Spinal cord (tissue), 10 donors: ENCODE measurements around the gene SEL1L. TPM values are rescaled to one million over a fixed set of nuclear protein-coding genes. Genes with fewer than 3 reads are reported as not detected.

Experiments used
- DNase-seq, 6 donors: peaks; one replicate each; pipeline versions ENCODE4 v3.0.0 to v3.0.0-alpha.2; 2013 to 2015; ENCODE audit warnings: low spot score in 6 of 6, low read depth in 4 of 6
- H3K27ac ChIP-seq: one replicate; pipeline ENCODE4 v1.5.1; 2013; ENCODE audit warnings: low read depth, low read length, control low read depth
- H3K27me3 ChIP-seq: one replicate; pipeline ENCODE4 v1.6.1; 2013; ENCODE audit warnings: low read length; ENCODE audit not compliant: control insufficient read depth, insufficient read depth
- H3K36me3 ChIP-seq: one replicate; pipeline ENCODE4 v1.6.1; 2013; ENCODE audit warnings: low read length; ENCODE audit not compliant: control insufficient read depth, insufficient read depth
- H3K4me1 ChIP-seq: one replicate; pipeline ENCODE4 v1.6.1; 2013; ENCODE audit warnings: low read length; ENCODE audit not compliant: control insufficient read depth, insufficient read depth
- H3K4me3 ChIP-seq: one replicate; pipeline ENCODE4 v1.5.1; 2013; ENCODE audit warnings: low read depth, low read length, control low read depth
- H3K9me3 ChIP-seq: one replicate; pipeline ENCODE4 v1.6.1; 2013; ENCODE audit warnings: low read length; ENCODE audit not compliant: control insufficient read depth, insufficient read depth
- WGBS: methylation state at CpG from one replicate; pipeline ENCODE4 v1.1.5; 2013; ENCODE audit warnings: missing lambda C conversion rate; ENCODE audit not compliant: insufficient coverage; 5-methylcytosine and 5-hydroxymethylcytosine counted together
- polyA plus RNA-seq, 2 donors: library from polyadenylated mRNA; unstranded; fragments of 120-200 nt; gene quantifications; one replicate each; pipeline ENCODE4 v1.2.1, GENCODE V29; 2013; ENCODE audit not compliant: insufficient read length in 2 of 2
- total RNA-seq, 2 donors: library from RNA; depleted of rRNA in 1 of 2; stranded (reverse); fragments of 120-200 nt in 1 of 2; fragments of >200 nt in 1 of 2; gene quantifications; one replicate each; pipeline versions ENCODE4 v1.2.3 to v1.2.4, GENCODE V29; 2013 to 2014
- donor health status: healthy.

SEL1L gene
- total and polyA plus RNA-seq, 4 donors = 34.2 to 82.7 (median 48.7) TPM

- no peaks in the 10 kb centered on the region for H3K36me3 ChIP-seq
- H3K27ac ChIP-seq = no peak overlapping the region
- H3K4me1 ChIP-seq = peaks cover 16% of the 10 kb centered on the region
- H3K9me3 ChIP-seq = no peaks in the 10 kb centered on the region
- H3K4me3 ChIP-seq = no peak overlapping the region
- DNase-seq = no peak
- no peaks in the 10 kb centered on the region for H3K27me3 ChIP-seq
- 64% methylated on average over 3 of the region's 5 CpGs for WGBS
Observed at GRCh38 chr14:81454572-81455218, 79.0 kb downstream of the SEL1L start.

DNA sequence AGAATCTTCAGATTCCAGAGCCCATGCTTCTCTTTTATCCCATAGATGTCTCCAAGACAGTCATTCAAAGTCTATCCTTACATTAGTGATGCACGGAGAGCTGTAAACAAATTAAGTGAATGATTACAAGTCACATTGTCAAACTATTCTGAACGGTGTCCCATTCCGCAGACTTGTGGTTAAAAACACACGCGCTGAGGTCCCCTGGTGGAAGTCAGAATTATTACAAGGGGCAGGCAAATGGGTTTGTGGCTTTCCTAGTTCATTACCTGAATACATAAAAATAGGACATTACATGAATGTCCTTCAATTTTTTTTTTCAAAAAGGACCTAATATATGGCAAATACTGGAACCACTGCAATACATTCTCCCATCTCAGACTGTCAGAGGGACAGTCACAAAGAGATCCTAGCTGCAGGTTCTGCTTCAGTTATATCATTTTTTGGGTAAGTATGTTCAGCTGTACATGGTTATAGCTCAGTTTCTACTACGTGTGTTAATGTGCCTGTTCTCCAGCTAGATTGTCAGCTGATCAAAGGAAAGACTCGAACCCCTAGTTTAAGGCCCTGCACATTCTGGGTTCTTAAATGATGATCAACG is 80.4 kb downstream of the SEL1L start:
- Histone ChIP-seq H3K27me3 (no peaks in the 10 kb centered on the region), H3K4me3 (no peak overlapping the region)

DNA sequence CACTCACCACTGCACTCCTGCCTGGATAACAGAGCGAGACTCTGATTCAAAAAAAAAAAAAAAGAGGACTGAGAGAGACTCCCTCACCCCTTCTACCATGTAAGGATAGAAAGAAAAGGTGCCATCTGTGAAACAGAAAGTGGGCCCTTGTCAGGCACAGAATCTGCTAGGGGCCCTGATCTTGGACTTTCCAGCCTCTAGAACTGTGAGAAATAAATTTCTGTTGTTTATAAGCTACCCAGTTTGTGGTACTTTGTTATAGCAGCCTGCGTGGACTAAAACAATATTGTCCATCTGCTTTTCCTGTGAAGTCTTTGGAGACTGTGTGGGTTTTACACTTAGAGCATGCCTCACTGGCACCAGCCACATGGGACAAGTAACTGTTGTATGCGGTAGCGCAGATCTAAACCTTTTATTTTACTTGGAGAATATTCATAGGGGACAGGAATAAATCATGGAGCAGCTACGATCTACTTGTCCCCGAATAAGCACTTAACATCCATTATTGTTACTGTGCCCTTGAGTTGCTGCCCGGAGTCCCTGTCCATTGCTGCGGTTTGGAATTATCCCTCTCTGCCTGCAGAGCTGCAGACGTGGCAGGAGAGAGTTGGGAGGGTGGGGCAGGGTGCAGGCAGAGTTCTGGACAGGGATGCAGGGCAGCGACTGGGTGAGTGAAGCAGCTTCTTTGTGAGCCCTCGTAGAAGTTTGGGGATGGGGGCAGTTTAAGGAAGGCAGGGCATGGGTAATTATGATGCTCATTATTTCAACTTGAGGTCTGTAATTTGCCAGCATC is 81.1 kb downstream of the SEL1L start:
- 22% methylated on average over 5 of the region's 11 CpGs for WGBS
- Histone ChIP-seq H3K27ac (no peak overlapping the region), H3K27me3 (no peaks in the 10 kb centered on the region), H3K36me3 (no peaks in the 10 kb centered on the region), H3K4me1 (peaks cover 21% of the 10 kb centered on the region), H3K9me3 (no peaks in the 10 kb centered on the region), H3K4me3 (no peak overlapping the region)
- DNase-seq = no peak

More for the DNA sequence above, 80.4 kb downstream of the SEL1L start:
- 55% methylated on average over 3 of the region's 8 CpGs for WGBS
- Histone ChIP-seq H3K27ac (no peak overlapping the region), H3K4me1 (peaks cover 21% of the 10 kb centered on the region), H3K36me3 (no peaks in the 10 kb centered on the region), H3K9me3 (no peaks in the 10 kb centered on the region)
- peak in 2 of 6 donors; percentile 82 to 91 for DNase-seq

- no peak overlapping the region for H3K27ac ChIP-seq
- H3K4me3 ChIP-seq = no peak overlapping the region
- H3K9me3 ChIP-seq = no peaks in the 10 kb centered on the region
- DNase-seq = no peak
- H3K4me1 ChIP-seq = peaks cover 21% of the 10 kb centered on the region
- WGBS = no CpG with 5 or more reads among the region's 3 CpGs
- H3K27me3 ChIP-seq = no peaks in the 10 kb centered on the region
- no peaks in the 10 kb centered on the region for H3K36me3 ChIP-seq
Observed at GRCh38 chr14:81450976-81451375, 82.7 kb downstream of the SEL1L start.

DNA sequence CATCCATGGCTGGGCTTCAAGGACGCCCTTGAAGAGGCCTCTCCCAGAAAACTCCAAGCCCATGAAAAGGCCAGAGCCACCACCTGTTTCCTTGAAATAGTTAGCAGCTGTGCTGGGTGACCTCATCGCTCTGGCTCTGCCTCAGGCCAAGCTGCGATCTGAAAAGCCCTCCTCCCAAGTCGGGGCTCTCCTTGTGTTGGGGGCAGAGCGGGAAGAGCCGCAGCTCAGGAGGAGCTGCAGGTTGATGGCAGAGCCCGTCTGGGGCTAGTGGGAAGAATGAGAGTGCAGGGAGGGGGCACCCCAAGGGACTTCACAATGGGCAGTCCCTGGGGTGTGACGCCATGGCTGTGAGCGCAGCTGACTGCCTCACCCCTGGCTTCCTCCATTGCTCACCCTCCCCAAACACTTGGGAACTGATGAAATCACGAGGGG is 83.5 kb downstream of the SEL1L start:
- no peak overlapping the region for H3K4me3 ChIP-seq

DNA sequence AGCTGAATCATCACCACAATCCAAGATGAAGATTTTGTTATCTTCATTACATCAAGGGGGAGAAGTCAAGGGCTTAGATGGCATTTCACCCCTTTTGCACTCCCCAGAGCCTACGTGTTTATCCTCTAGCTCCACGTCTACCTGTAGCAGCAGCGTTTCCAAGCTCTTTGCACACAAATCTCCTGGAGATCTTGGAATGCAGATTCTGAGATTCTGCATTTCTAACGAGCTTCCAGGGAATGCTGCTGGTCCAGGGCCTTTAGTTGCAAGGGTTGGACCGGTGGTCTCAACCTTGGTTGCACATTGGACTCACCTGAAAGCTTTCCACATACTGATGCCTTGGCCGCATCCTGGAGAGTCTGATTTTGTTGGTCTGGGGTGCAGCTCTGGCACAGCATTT is 84.1 kb downstream of the SEL1L start:
- Histone ChIP-seq H3K9me3 (no peaks in the 10 kb centered on the region), H3K4me3 (no peak overlapping the region), H3K27me3 (no peaks in the 10 kb centered on the region), H3K27ac (peak overlapping the region; percentile 62), H3K36me3 (no peaks in the 10 kb centered on the region), H3K4me1 (peaks cover 21% of the 10 kb centered on the region)
- 68% methylated on average over 6 of the region's 6 CpGs for WGBS
- no peak for DNase-seq

More for the DNA sequence above, 83.5 kb downstream of the SEL1L start:
- Histone ChIP-seq H3K4me1 (peaks cover 21% of the 10 kb centered on the region), H3K27ac (peak overlapping the region; percentile 62), H3K9me3 (no peaks in the 10 kb centered on the region), H3K36me3 (no peaks in the 10 kb centered on the region), H3K27me3 (no peaks in the 10 kb centered on the region)
- DNase-seq = peak in 1 of 6 donors; percentile 68
- whole genome bisulfite sequencing = 63% methylated on average over 9 of the region's 10 CpGs

GRCh38 chr14:81449114-81449513 is 84.5 kb downstream of the SEL1L start:
- Histone ChIP-seq H3K36me3 (no peaks in the 10 kb centered on the region), H3K27me3 (no peaks in the 10 kb centered on the region), H3K4me3 (no peak overlapping the region), H3K27ac (peak overlapping the region; percentile 62), H3K9me3 (no peaks in the 10 kb centered on the region), H3K4me1 (peaks cover 21% of the 10 kb centered on the region)
- DNase-seq = peak in 2 of 6 donors; percentile 54 to 82
- 28% methylated on average over 4 of the region's 4 CpGs for WGBS

GRCh38 chr14:81447021-81447764 is 86.5 kb downstream of the SEL1L start:
- Histone ChIP-seq H3K36me3 (no peaks in the 10 kb centered on the region), H3K4me1 (peaks cover 16% of the 10 kb centered on the region), H3K9me3 (no peaks in the 10 kb centered on the region), H3K27ac (no peak overlapping the region), H3K27me3 (no peaks in the 10 kb centered on the region), H3K4me3 (no peak overlapping the region)
- WGBS = 60% methylated on average over 2 of the region's 3 CpGs
- peak in 1 of 6 donors; percentile 51 for DNase-seq

GRCh38 chr14:81446279-81447007 is 87.2 kb downstream of the SEL1L start:
- DNase-seq = no peak
- Histone ChIP-seq H3K9me3 (no peaks in the 10 kb centered on the region), H3K27me3 (no peaks in the 10 kb centered on the region), H3K27ac (no peak overlapping the region), H3K4me1 (peaks cover 16% of the 10 kb centered on the region), H3K4me3 (no peak overlapping the region), H3K36me3 (no peaks in the 10 kb centered on the region)
- WGBS = 97% methylated on average over 5 of the region's 9 CpGs
